Upper lobe of left lung (tissue), 4 donors: ENCODE results near the gene MPZL1.

Experiments used
- CTCF ChIP-seq, 6 experiments: fragments of 450-650 bp in 4 of 6; fragments of 200-600 bp in 2 of 6; sonication (generic) in 2 of 6; IDR thresholded peaks; one replicate each; pipeline ENCODE4 v1.5.1; 2016 to 2019; ENCODE audit warnings: antibody characterized with exemption in 6 of 6
- EP300 ChIP-seq, 4 donors: sonication (generic); formaldehyde crosslinking; IDR thresholded peaks; one replicate each; pipeline ENCODE4 v1.5.1; 2017; ENCODE audit warnings: antibody characterized with exemption in 4 of 4, control low read depth in 2 of 4
- POLR2A ChIP-seq, 4 donors: fragments of 450-650 bp; IDR thresholded peaks; one replicate each; pipeline ENCODE4 v1.5.1; 2016 to 2017; ENCODE audit warnings: antibody characterized with exemption in 4 of 4, mild to moderate bottlenecking in 2 of 4

DNA sequence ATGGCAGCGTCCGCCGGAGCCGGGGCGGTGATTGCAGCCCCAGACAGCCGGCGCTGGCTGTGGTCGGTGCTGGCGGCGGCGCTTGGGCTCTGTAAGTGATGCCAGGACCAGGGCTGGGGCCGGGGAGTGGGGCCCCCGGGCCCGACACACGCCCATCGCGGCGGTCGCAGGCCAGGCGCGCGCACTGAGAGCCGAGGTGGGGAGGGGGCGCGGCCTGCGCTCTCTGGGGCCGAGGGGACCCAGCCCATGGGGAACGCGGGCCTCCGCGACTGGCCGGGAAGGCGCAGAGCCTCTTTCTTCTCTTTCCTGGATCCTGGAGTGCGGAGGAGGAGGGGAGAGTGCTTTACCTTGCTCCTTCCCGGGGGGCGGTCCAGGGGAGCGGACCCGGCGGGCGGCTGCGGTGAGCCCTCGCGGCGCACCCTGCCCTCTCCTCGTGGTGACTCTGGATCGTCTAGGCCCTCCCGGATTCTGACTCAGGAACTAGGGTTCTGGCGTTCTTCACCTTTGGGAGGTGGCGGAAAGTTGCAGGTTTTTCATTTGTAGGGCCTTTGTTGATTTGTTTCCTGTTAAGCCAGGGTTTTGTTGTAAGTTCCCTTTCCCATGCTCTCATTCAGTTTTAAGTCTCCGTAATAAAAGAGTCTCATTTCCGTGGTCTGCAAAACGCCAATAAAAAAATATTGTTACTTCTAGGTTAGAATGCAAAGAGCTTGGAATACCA is 529 bp downstream of the MPZL1 start:
- peak in 1 of 4 donors; percentile 2 for TF ChIP-seq POLR2A (IDR thresholded peaks at IDR 0.05)
- no peak for TF ChIP-seq CTCF (IDR thresholded peaks at IDR 0.05)
- no peak for TF ChIP-seq EP300 (IDR thresholded peaks at IDR 0.05)
